WERI-Rb-1 (cell line): Measurements from ENCODE around the gene JAK2.
"Not testable (repeated sequence)": the region's sequence is repeated elsewhere in the genome, so short reads cannot be mapped to it uniquely, and the experiment has no call there.

Experiments used
- DNase-seq: peaks from one replicate; pipeline ENCODE4 v3.0.0-alpha.2; 2020
- H3K27ac ChIP-seq: fragments of 250-450 bp; sonication (Bioruptor Pico); 2 replicates; pipeline ENCODE4 v1.5.1; 2020; ENCODE audit warnings: mild to moderate bottlenecking, moderate library complexity
- H3K27me3 ChIP-seq: fragments of 250-450 bp; sonication (Bioruptor Pico); 2 replicates; pipeline ENCODE4 v1.5.1; 2021; ENCODE audit warnings: mild to moderate bottlenecking, low read depth, moderate library complexity; ENCODE audit not compliant: insufficient read depth, severe bottlenecking
- H3K36me3 ChIP-seq: fragments of 250-450 bp; sonication (Bioruptor Pico); 2 replicates; pipeline ENCODE4 v1.5.1; 2020; ENCODE audit warnings: mild to moderate bottlenecking, moderate library complexity
- H3K4me3 ChIP-seq: 2 replicates; pipeline ENCODE4 v1.5.1; 2011; ENCODE audit warnings: low read depth, mild to moderate bottlenecking, control low read depth, low read length
- H3K9me3 ChIP-seq: fragments of 250-450 bp; sonication (Bioruptor Pico); 2 replicates; pipeline ENCODE4 v1.5.1; 2021; ENCODE audit warnings: mild to moderate bottlenecking, moderate library complexity; ENCODE audit not compliant: severe bottlenecking
- CTCF ChIP-seq: IDR thresholded peaks from 2 replicates; pipeline ENCODE4 v1.5.1; 2011; ENCODE audit warnings: low read depth, mild to moderate bottlenecking, control low read depth, inconsistent platforms, low read length

Gene JAK2

DNA sequence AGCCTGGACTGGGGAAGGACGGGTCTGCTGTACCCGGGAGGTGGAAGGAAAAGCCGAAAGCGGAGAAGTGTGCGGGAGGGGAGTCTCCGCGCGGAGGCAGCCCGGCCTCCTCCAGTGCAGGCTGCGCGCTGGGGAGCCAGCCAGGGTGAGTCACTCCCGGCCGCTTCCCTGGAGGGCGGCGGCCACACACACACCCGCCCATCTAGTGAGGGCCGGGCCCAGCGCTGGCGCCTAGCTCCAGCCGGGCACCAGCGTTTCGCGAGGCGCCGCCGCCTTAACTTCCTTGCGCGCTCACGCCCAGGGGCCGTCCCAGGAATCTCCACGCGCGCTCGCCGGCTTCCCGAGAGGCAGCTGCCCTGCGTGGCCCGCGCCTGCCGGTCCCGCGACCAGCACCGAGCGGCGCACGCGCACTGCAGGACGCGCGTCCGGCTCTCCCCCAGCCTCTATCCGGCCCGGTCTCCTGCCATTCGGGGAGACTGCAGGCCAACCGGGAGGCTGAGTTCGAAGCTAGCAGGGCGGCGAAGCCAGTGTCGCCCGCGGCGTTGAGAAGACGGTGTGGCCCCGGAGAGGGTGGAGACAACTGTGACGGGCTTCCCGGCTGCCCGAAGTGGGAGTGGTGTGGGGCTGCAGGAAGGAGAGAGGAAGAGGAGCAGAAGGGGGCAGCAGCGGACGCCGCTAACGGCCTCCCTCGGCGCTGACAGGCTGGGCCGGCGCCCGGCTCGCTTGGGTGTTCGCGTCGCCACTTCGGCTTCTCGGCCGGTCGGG, at the start of gene JAK2:
Gene JAK2, plus strand, starts transcription at position 652 of the 765 bp plus-strand sequence. CDS start 36,716 bp downstream, outside the sequence.
- H3K36me3 ChIP-seq: peaks cover 4% of the 10 kb centered on the region; the same call in 1 of the 2 replicates
- no peaks in the 10 kb centered on the region for H3K27me3 ChIP-seq
- peak; percentile 90 for DNase-seq
- peak within 1 kb of the TSS; percentile 93 for H3K27ac ChIP-seq
- peak; percentile 49 for TF ChIP-seq CTCF
- no peaks in the 10 kb centered on the region for H3K9me3 ChIP-seq
- H3K4me3 ChIP-seq: peak within 1 kb of the TSS; percentile 83

- DNase-seq: no peak
- Histone ChIP-seq H3K4me3 (no peak overlapping the region), H3K27ac (no peak overlapping the region), H3K27me3 (no peaks in the 10 kb centered on the region), H3K9me3 (no peaks in the 10 kb centered on the region), H3K36me3 (no peaks in the 10 kb centered on the region)
- no peak for TF ChIP-seq CTCF
These were observed 48.8 kb upstream of the JAK2 start for GRCh38 chr9:4936277-4936676.

DNA sequence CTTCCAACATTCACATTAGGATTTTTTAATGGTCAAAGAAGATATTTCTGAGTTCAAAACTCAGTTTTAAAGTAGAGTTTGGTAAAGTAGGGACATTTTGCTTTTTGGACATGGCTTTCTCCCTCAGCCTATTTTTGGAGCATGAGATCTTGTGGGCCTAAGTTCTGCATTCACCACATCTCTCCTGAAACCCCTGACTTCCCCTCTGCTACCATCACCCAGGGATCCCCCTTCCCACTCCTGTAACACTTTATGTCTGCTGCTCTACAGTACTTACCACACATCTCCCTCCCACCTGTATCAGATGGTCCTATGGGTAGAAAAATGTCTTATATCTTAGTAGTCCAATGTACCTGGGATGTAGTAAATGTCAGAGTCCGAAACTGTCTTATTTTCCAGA, 48.2 kb upstream of the JAK2 start:
- DNase-seq: no peak
- Histone ChIP-seq H3K36me3 (no peaks in the 10 kb centered on the region), H3K4me3 (no peak overlapping the region), H3K9me3 (no peaks in the 10 kb centered on the region), H3K27me3 (no peaks in the 10 kb centered on the region), H3K27ac (no peak overlapping the region)
- TF ChIP-seq CTCF: no peak

GRCh38 chr9:4937446-4937845, 47.6 kb upstream of the JAK2 start:
- Histone ChIP-seq H3K27ac (no peak overlapping the region), H3K9me3 (no peaks in the 10 kb centered on the region), H3K36me3 (no peaks in the 10 kb centered on the region), H3K4me3 (no peak overlapping the region), H3K27me3 (no peaks in the 10 kb centered on the region)
- no peak for TF ChIP-seq CTCF
- DNase-seq: no peak

DNA sequence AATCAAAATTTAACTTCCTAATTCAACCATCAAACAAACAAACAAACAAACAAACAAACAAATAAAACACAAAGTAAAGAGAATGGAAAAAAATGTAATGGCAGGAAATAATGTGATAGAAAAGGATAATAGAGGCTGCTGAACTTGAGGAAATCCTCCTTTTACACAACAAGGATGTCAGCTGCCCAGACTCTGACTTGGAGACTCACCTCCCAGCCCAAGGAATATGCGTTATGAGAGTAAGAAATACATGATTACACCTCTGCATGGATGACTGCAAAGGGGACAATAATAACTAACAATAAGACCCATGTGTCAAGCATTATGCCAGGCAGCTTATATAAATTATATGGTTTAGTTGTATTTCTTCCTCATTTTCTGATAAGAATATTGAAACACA, 46.6 kb upstream of the JAK2 start:
- no peak overlapping the region for H3K27ac ChIP-seq
- no peak overlapping the region for H3K4me3 ChIP-seq
- no peak for DNase-seq
- no peaks in the 10 kb centered on the region for H3K27me3 ChIP-seq
- H3K9me3 ChIP-seq: no peaks in the 10 kb centered on the region
- no peak for TF ChIP-seq CTCF
- no peaks in the 10 kb centered on the region for H3K36me3 ChIP-seq

DNA sequence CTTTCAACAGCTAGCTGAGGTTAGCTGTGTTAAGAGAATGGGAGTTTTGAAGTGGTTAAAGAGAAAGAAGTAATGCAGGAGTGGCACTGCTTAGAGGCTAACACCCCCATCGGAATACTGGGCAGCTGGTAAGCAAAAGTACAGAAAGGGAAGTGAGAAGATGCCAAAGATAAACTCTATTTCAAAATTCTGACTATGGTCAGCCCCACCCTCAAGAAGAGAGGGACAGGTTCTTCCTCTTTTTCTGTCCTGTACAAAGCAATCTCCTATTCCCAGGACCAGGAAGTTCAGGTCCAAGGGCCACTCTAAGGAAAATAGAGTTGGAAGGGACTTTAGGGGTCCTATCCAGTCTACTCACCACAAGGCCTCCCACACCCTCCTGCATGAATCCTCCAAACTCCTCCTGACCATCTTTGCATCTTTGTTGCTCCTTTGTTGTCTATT, 45.9 kb upstream of the JAK2 start:
- Histone ChIP-seq H3K27ac (no peak overlapping the region), H3K27me3 (no peaks in the 10 kb centered on the region), H3K9me3 (no peaks in the 10 kb centered on the region), H3K36me3 (no peaks in the 10 kb centered on the region), H3K4me3 (no peak overlapping the region)
- no peak for TF ChIP-seq CTCF
- no peak for DNase-seq

GRCh38 chr9:4942042-4942691, 42.9 kb upstream of the JAK2 start:
- not testable (repeated sequence) for DNase-seq, H3K36me3 ChIP-seq, H3K27me3 ChIP-seq, H3K4me3 ChIP-seq, H3K9me3 ChIP-seq, H3K27ac ChIP-seq
